HG03432 (cell line): ENCODE data around the gene BAZ1A.

Experiments
- ATAC-seq: cut with Tn5 transposase; IDR thresholded peaks from one replicate; pipeline ENCODE4 v1.9.1; 2021; ENCODE audit warnings: mild to moderate bottlenecking, moderate library complexity; ENCODE audit not compliant: unreplicated experiment

BAZ1A gene

GRCh38 chr14:34875031-34875922 is at the start of gene BAZ1A:
TSS of gene BAZ1A (minus strand) at chr14:34875360. CDS start at chr14:34874604, 756 bp downstream.
- peak; percentile 40 for ATAC-seq

- no peak for ATAC-seq
Measured at GRCh38 chr14:34920339-34920738, 45.2 kb upstream of the BAZ1A start.

GRCh38 chr14:34913619-34914018 is 38.5 kb upstream of the BAZ1A start:
- ATAC-seq, result no peak

- ATAC-seq, result no peak
Measured at GRCh38 chr14:34912966-34913365, 37.8 kb upstream of the BAZ1A start.

- no peak for ATAC-seq
Measured at GRCh38 chr14:34912182-34912581, 37.0 kb upstream of the BAZ1A start.

- no peak for ATAC-seq
Measured at GRCh38 chr14:34911209-34912150, 36.3 kb upstream of the BAZ1A start.

GRCh38 chr14:34906287-34906686 is 31.1 kb upstream of the BAZ1A start:
- ATAC-seq, result no peak

GRCh38 chr14:34895277-34895676 is 20.1 kb upstream of the BAZ1A start:
- ATAC-seq, result no peak

GRCh38 chr14:34890937-34891336 is 15.8 kb upstream of the BAZ1A start:
- no peak for ATAC-seq

GRCh38 chr14:34888186-34888585 is 13.0 kb upstream of the BAZ1A start:
- no peak for ATAC-seq

- ATAC-seq, result no peak
Measured at GRCh38 chr14:34883954-34884353, 8.8 kb upstream of the BAZ1A start.

GRCh38 chr14:34874386-34875030 is 652 bp downstream of the BAZ1A start:
- peak; percentile 35 for ATAC-seq

GRCh38 chr14:34873589-34874385 is 1.4 kb downstream of the BAZ1A start:
- peak; percentile 70 for ATAC-seq

GRCh38 chr14:34872822-34873588 is 2.2 kb downstream of the BAZ1A start:
- ATAC-seq, result peak; percentile 4

GRCh38 chr14:34867199-34867598 is 8.0 kb downstream of the BAZ1A start:
- ATAC-seq, result no peak

GRCh38 chr14:34865889-34866574 is 9.1 kb downstream of the BAZ1A start:
- no peak for ATAC-seq

- no peak for ATAC-seq
Measured at GRCh38 chr14:34863844-34864243, 11.3 kb downstream of the BAZ1A start.

GRCh38 chr14:34858765-34859164 is 16.4 kb downstream of the BAZ1A start:
- no peak for ATAC-seq
